ENCODE data around the gene DNAJC6.

The DNAJC6 gene

GRCh38 chr1:65422241-65423203 is 113.2 kb downstream of the DNAJC6 start:
- TF ChIP-seq ZFX (IDR thresholded peaks at IDR 0.05): no peak
- no peak for TF ChIP-seq CTCF (conservative IDR thresholded peaks at IDR 0.05)
- no peak overlapping the region for H3K27ac ChIP-seq

GRCh38 chr1:65423884-65424572 is 114.7 kb downstream of the DNAJC6 start:
- H3K27ac ChIP-seq: no peak overlapping the region
- TF ChIP-seq CTCF (conservative IDR thresholded peaks at IDR 0.05): no peak

- H3K27ac ChIP-seq: no peak overlapping the region
These were observed 115.2 kb downstream of the DNAJC6 start for GRCh38 chr1:65424573-65424889.

GRCh38 chr1:65425006-65425405 is 115.7 kb downstream of the DNAJC6 start:
- TF ChIP-seq ZFX (IDR thresholded peaks at IDR 0.05) (no peak), CTCF (conservative IDR thresholded peaks at IDR 0.05) (no peak)
- no peak overlapping the region for H3K27ac ChIP-seq

More at GRCh38 chr1:65424573-65424889, 115.2 kb downstream of the DNAJC6 start:
- TF ChIP-seq CTCF (conservative IDR thresholded peaks at IDR 0.05) (no peak), ZFX (IDR thresholded peaks at IDR 0.05) (no peak)

- TF ChIP-seq ZFX (IDR thresholded peaks at IDR 0.05): no peak
- TF ChIP-seq CTCF (conservative IDR thresholded peaks at IDR 0.05): no peak
These were observed 116.4 kb downstream of the DNAJC6 start for GRCh38 chr1:65425697-65426096.

GRCh38 chr1:65429078-65429477 is 119.7 kb downstream of the DNAJC6 start:
- no peak overlapping the region for H3K27ac ChIP-seq
- no peak for TF ChIP-seq CTCF (conservative IDR thresholded peaks at IDR 0.05)
- no peak for TF ChIP-seq ZFX (IDR thresholded peaks at IDR 0.05)

More at GRCh38 chr1:65425697-65426096, 116.4 kb downstream of the DNAJC6 start:
- H3K27ac ChIP-seq: no peak overlapping the region

- no peak for TF ChIP-seq CTCF (conservative IDR thresholded peaks at IDR 0.05)
- TF ChIP-seq ZFX (IDR thresholded peaks at IDR 0.05): no peak
- no peak overlapping the region for H3K27ac ChIP-seq
These were observed 120.5 kb downstream of the DNAJC6 start for GRCh38 chr1:65429806-65430205.
